PFSK-1 (cell line): Measurements from ENCODE around the gene SPATS2L.

Experiments
- FOXP2 ChIP-seq: optimal IDR thresholded peaks from 2 replicates; pipeline ENCODE3; 2011; ENCODE audit warnings: borderline replicate concordance, control low read depth, inconsistent platforms; ENCODE audit not compliant: insufficient read depth; ENCODE audit errors: extremely low read length, extremely low read depth
- POLR2AphosphoS5 ChIP-seq: IDR thresholded peaks from 2 replicates; pipeline ENCODE4 v1.6.1; 2012; ENCODE audit warnings: low read depth, mild to moderate bottlenecking, control low read depth, low read length, moderate library complexity
- REST ChIP-seq, 2 experiments: IDR thresholded peaks; 2 replicates each; pipeline versions ENCODE4 v1.6.1 to v1.8.0; 2011 to 2012; ENCODE audit warnings: low read depth in 2 of 2, low read length in 2 of 2, control low read depth in 1 of 2, inconsistent platforms in 1 of 2, mild to moderate bottlenecking in 1 of 2, moderate library complexity in 1 of 2; ENCODE audit not compliant: insufficient read depth in 1 of 2
- SIN3A ChIP-seq: IDR thresholded peaks from 2 replicates; pipeline ENCODE4 v1.6.1; 2012; ENCODE audit warnings: mild to moderate bottlenecking, low read length, moderate library complexity, borderline replicate concordance; ENCODE audit not compliant: insufficient read depth
- TAF1 ChIP-seq: IDR thresholded peaks from 2 replicates; pipeline ENCODE4 v1.6.1; 2012; ENCODE audit warnings: low read length, control low read depth, borderline replicate concordance; ENCODE audit not compliant: insufficient read depth

SPATS2L gene

GRCh38 chr2:200422071-200422470 is 115.6 kb downstream of the SPATS2L start:
- TF ChIP-seq FOXP2 = no peak
- TF ChIP-seq SIN3A = no peak
- TF ChIP-seq TAF1 = no peak
- no peak for TF ChIP-seq REST (IDR thresholded peaks at IDR 0.05; ENCODE audit: insufficient read depth in 1 of 2, low read depth in 2 of 2, low read length in 2 of 2)
- TF ChIP-seq POLR2AphosphoS5 = no peak

- no peak for TF ChIP-seq TAF1
- TF ChIP-seq REST (IDR thresholded peaks at IDR 0.05; ENCODE audit: insufficient read depth in 1 of 2, low read depth in 2 of 2, low read length in 2 of 2) = no peak
- TF ChIP-seq POLR2AphosphoS5 = no peak
- no peak for TF ChIP-seq FOXP2
- TF ChIP-seq SIN3A = no peak
These were observed 116.2 kb downstream of the SPATS2L start for GRCh38 chr2:200422532-200423261.

GRCh38 chr2:200423541-200423940 is 117.0 kb downstream of the SPATS2L start:
- no peak for TF ChIP-seq REST (IDR thresholded peaks at IDR 0.05; ENCODE audit: insufficient read depth in 1 of 2, low read depth in 2 of 2, low read length in 2 of 2)
- TF ChIP-seq SIN3A = no peak

GRCh38 chr2:200425026-200425821 is 118.7 kb downstream of the SPATS2L start:
- TF ChIP-seq SIN3A (no peak), FOXP2 (no peak), TAF1 (no peak), POLR2AphosphoS5 (no peak), REST (IDR thresholded peaks at IDR 0.05; ENCODE audit: insufficient read depth in 1 of 2, low read depth in 2 of 2, low read length in 2 of 2) (no peak)

- TF ChIP-seq SIN3A (no peak), REST (IDR thresholded peaks at IDR 0.05; ENCODE audit: insufficient read depth in 1 of 2, low read depth in 2 of 2, low read length in 2 of 2) (no peak), TAF1 (no peak), FOXP2 (no peak), POLR2AphosphoS5 (no peak)
These were observed 120.3 kb downstream of the SPATS2L start for GRCh38 chr2:200426754-200427153.
